Peyer's patch (tissue), 4 donors: ENCODE results near the gene SPINDOC. TPM values are rescaled to one million over a fixed set of nuclear protein-coding genes. Genes with fewer than 3 reads are reported as not detected.

Experiments
- DNase-seq, 3 donors: peaks; one replicate each; pipeline ENCODE4 v3.0.0-alpha.2; 2017 to 2019
- H3K27ac ChIP-seq, 4 donors: fragments of 200-600 bp; sonication (generic); one replicate each; pipeline ENCODE4 v1.5.1; 2016 to 2019
- H3K27me3 ChIP-seq, 2 donors: fragments of 200-600 bp; sonication (generic); one replicate each; pipeline ENCODE4 v1.5.1; 2019
- H3K36me3 ChIP-seq, 3 donors: fragments of 200-600 bp; sonication (generic); one replicate each; pipeline ENCODE4 v1.5.1; 2016 to 2019
- H3K4me1 ChIP-seq, 4 donors: fragments of 200-600 bp; sonication (generic); one replicate each; pipeline ENCODE4 v1.5.1; 2016 to 2019
- H3K4me3 ChIP-seq, 4 donors: fragments of 200-600 bp; sonication (generic); 1 replicate in 3 of 4; 2 replicates in 1 of 4; pipeline ENCODE4 v1.5.1; 2016 to 2019; ENCODE audit warnings: mild to moderate bottlenecking in 1 of 4
- H3K9me3 ChIP-seq, 4 donors: fragments of 200-600 bp; sonication (generic); one replicate each; pipeline ENCODE4 v1.5.1; 2016 to 2019; ENCODE audit warnings: mild to moderate bottlenecking in 1 of 4
- POLR2A ChIP-seq, 2 donors: fragments of 450-650 bp; IDR thresholded peaks; one replicate each; pipeline ENCODE4 v1.5.1; 2017; ENCODE audit warnings: antibody characterized with exemption in 2 of 2, mild to moderate bottlenecking in 2 of 2, moderate library complexity in 2 of 2
- total RNA-seq, 4 donors: library from RNA; depleted of rRNA; stranded (reverse); fragments of >200 nt; gene quantifications; one replicate each; pipeline ENCODE4 v1.1.0, GENCODE V29; 2016
- TF ChIP-seq, protein P1 (sequence below), 6 experiments: fragments of 450-650 bp in 4 of 6; fragments of 200-600 bp in 2 of 6; sonication (generic) in 1 of 6; IDR thresholded peaks; one replicate each; pipeline ENCODE4 v1.5.1; 2017 to 2019; ENCODE audit warnings: antibody characterized with exemption in 6 of 6, mild to moderate bottlenecking in 3 of 6, moderate library complexity in 1 of 6

Gene SPINDOC
- total RNA-seq, 4 donors from 2014 or later = 3.5 to 15.7 (median 6.4) TPM

DNA sequence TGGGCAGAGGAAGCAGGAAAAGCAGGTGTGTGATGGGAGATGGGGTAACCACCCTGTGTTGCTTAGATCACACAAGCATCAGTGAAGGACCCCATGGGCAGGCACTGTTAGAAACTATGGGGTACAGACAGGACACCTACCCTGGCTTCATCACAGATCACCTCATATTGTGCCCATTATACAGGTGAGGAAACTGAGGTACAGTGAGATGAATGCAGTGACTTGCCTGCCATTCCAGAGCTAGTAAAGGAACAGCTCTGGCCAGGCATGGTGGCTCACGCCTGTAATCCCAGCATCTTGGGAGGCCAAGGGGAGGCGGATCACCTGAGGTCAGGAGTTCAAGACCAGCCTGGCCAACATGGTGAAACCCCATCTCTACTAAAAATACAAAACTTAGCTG lies 19.8 kb downstream of the SPINDOC start:
- DNase-seq = no peak
- no peak overlapping the region for H3K4me3 ChIP-seq
- TF ChIP-seq, protein P1, sequence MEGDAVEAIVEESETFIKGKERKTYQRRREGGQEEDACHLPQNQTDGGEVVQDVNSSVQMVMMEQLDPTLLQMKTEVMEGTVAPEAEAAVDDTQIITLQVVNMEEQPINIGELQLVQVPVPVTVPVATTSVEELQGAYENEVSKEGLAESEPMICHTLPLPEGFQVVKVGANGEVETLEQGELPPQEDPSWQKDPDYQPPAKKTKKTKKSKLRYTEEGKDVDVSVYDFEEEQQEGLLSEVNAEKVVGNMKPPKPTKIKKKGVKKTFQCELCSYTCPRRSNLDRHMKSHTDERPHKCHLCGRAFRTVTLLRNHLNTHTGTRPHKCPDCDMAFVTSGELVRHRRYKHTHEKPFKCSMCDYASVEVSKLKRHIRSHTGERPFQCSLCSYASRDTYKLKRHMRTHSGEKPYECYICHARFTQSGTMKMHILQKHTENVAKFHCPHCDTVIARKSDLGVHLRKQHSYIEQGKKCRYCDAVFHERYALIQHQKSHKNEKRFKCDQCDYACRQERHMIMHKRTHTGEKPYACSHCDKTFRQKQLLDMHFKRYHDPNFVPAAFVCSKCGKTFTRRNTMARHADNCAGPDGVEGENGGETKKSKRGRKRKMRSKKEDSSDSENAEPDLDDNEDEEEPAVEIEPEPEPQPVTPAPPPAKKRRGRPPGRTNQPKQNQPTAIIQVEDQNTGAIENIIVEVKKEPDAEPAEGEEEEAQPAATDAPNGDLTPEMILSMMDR (IDR thresholded peaks at IDR 0.05) = no peak
- no peak for TF ChIP-seq POLR2A (IDR thresholded peaks at IDR 0.05)

DNA sequence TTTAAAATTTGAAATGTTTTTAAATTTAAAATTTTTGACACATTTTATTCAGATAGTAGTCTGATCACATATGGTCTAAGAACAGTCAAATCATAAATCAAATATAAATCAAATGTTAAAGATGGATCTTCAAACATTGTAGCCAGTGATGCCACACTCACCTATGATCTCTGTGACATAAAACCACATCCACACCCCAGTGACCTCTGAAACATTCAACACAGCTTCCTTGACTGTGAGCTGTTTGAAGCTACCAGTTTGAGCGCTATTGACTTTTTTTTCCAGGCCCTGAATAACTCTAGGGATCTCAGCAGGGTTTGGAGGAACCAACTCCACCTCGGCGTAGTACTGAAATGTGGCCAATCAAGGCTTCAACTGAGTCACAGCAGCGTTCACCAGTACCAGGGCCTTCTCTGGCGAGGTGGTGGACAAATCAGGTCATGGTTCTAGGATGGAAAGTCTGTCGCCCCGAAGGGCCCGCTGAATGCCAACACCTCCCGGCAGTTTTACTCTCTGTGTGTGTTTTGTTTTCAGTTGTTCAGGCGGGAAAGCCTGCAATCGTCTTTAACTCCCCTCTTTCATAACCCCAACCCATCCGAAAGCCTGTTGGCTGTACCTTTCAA lies 21.4 kb downstream of the SPINDOC start:
- Histone ChIP-seq H3K36me3 (no peaks in the 10 kb centered on the region), H3K9me3 (no peaks in the 10 kb centered on the region), H3K4me3 (no peak overlapping the region), H3K27ac (peak overlapping the region in 1 of 4 donors; percentile 6), H3K4me1 (peaks cover 9 to 18% (median 11%) of the 10 kb centered on the region in 4 donors), H3K27me3 (no peaks in the 10 kb centered on the region)
- TF ChIP-seq POLR2A (IDR thresholded peaks at IDR 0.05) = no peak
- no peak for DNase-seq

More for the DNA sequence above, 19.8 kb downstream of the SPINDOC start:
- no peaks in the 10 kb centered on the region for H3K36me3 ChIP-seq
- H3K27ac ChIP-seq = no peak overlapping the region
- H3K27me3 ChIP-seq = no peaks in the 10 kb centered on the region
- peaks cover 8 to 15% (median 9%) of the 10 kb centered on the region in 4 donors for H3K4me1 ChIP-seq
- H3K9me3 ChIP-seq = no peaks in the 10 kb centered on the region

DNA sequence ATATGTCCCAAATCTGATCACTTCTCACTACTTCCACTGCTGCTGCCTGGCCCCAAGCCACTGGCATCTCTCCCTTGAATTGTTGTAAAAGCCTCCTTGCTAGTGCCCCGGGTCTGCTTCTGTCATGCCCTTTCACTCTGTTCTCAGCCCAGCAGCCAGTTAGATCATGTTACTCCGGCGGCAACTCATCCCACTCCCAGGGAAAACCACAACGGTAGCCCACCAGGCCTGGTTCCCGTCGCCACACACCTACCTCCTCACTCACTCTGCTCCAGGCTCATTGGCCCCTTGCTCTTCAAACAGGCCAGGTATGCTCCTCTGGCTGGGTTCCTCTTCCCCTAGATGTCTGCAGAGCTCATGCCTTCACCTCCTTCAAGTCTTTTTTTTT lies 21.9 kb downstream of the SPINDOC start:
- H3K27ac ChIP-seq = peak overlapping the region in 1 of 4 donors; percentile 6
- no peak for TF ChIP-seq POLR2A (IDR thresholded peaks at IDR 0.05)
- TF ChIP-seq, protein P1 (IDR thresholded peaks at IDR 0.05) = no peak
- no peaks in the 10 kb centered on the region for H3K36me3 ChIP-seq
- H3K9me3 ChIP-seq = no peaks in the 10 kb centered on the region
- DNase-seq = no peak
- peaks cover 9 to 18% (median 11%) of the 10 kb centered on the region in 4 donors for H3K4me1 ChIP-seq
- no peak overlapping the region for H3K4me3 ChIP-seq
- no peaks in the 10 kb centered on the region for H3K27me3 ChIP-seq

DNA sequence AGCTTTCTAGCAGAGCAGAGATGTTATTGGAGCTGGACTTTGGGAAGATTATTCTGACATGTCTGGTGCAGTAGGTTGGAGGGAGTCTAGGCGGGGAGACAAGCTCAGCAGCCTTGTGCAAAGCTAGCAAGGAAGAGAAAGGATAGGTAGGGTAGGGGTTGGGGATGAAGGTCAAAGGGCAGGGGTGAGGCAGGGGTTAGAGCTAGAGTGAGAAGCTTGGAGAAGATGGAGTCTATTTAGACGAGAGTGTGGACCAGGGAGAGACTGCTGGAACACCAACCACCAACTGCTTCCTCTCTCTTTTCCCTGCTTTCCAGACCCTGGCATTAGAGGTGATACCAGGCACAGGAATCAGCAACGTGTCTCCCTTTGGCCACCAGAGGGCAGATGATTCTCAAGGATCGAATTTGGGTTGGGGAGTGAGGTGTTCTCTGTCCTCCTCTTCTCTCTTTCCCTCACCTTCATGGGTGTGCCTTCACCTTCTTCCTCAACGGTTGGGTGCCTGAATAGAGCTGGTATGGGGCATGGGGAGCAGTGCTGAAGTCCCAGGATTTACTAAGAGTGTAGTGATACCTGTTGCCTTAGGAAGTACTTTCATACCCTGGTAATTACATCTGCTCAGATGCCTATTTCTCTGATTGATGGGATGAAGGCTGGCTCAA lies 23.9 kb downstream of the SPINDOC start:
- Histone ChIP-seq H3K36me3 (peaks cover 0 to 4% (median 0%) of the 10 kb centered on the region in 3 donors), H3K4me1 (peaks cover 9 to 37% (median 18%) of the 10 kb centered on the region in 4 donors), H3K4me3 (no peak overlapping the region), H3K9me3 (no peaks in the 10 kb centered on the region), H3K27ac (peak overlapping the region; percentile 82 to 95 (median 92)), H3K27me3 (no peaks in the 10 kb centered on the region)
- TF ChIP-seq, protein P1 (IDR thresholded peaks at IDR 0.05) = peak; percentile 81 to 94 (median 92)
- TF ChIP-seq POLR2A (IDR thresholded peaks at IDR 0.05) = no peak
- DNase-seq = peak; percentile 70 to 92 (median 80)

DNA sequence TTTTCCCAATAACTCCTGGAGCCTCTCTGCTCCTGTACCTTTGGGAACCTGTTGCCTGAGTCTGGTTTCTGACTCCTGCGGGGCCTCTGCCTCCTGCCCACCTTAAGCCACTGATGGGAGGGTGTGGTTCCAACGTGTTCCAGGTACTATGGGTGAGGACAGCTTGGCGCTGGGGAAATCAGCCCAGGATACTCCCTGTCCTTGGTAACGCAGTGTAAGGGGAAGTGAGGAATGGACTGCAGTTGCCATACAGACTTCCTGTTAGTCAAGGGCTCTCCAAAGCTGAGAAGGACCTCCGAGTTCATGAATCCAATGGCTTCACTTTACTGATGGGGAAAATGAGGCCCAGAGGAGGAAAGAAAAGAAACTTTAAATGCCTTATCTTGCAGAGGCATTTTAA lies 24.5 kb downstream of the SPINDOC start:
- peaks cover 9 to 43% (median 18%) of the 10 kb centered on the region in 4 donors for H3K4me1 ChIP-seq
- TF ChIP-seq, protein P1 (IDR thresholded peaks at IDR 0.05) = no peak
- no peak for TF ChIP-seq POLR2A (IDR thresholded peaks at IDR 0.05)
- H3K36me3 ChIP-seq = peaks cover 0 to 4% (median 0%) of the 10 kb centered on the region in 3 donors
- no peak for DNase-seq
- H3K4me3 ChIP-seq = peak overlapping the region in 1 of 4 donors; percentile 86
- H3K27me3 ChIP-seq = no peaks in the 10 kb centered on the region
- no peaks in the 10 kb centered on the region for H3K9me3 ChIP-seq
- H3K27ac ChIP-seq = peak overlapping the region; percentile 82 to 95 (median 92)

DNA sequence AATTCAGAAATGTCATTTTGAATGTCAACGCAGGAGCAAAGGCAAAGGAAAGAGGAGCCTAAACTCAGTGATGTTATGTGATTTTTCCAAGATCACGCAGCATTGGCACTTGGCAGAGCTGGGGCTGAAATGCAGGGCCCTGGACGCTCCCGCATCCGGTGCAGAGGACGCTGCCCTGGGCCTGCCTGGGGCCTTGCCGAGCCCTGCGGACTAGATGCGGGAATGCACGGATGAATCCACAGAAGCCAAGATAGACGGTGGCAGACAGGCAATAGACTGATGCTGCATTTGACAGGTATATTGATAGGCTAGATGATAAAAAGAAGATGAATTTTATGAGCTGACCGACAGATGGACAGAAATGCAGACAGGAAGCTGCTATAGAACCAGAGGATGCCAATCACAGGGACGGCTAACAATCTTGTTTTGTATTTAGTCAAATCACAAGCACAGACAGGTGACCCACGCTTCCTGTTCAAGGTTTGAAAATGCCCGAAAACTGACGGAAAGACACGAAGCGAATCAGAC lies 25.0 kb downstream of the SPINDOC start:
- H3K27ac ChIP-seq = peak overlapping the region; percentile 82 to 95 (median 92)
- peaks cover 0 to 4% (median 0%) of the 10 kb centered on the region in 3 donors for H3K36me3 ChIP-seq
- no peaks in the 10 kb centered on the region for H3K9me3 ChIP-seq
- no peak for TF ChIP-seq POLR2A (IDR thresholded peaks at IDR 0.05)
- TF ChIP-seq, protein P1 (IDR thresholded peaks at IDR 0.05) = peak in 3 of 6 experiments; percentile 3 to 24 (median 6)
- no peaks in the 10 kb centered on the region for H3K27me3 ChIP-seq
- DNase-seq = peak in 2 of 3 donors; percentile 60 to 65
- peaks cover 9 to 48% (median 18%) of the 10 kb centered on the region in 4 donors for H3K4me1 ChIP-seq
- H3K4me3 ChIP-seq = peak overlapping the region; percentile 76 to 95 (median 81)
